Endothelial cell of umbilical vein (primary cell): ENCODE data around the gene GPR176. TPM values are rescaled to one million over a fixed set of nuclear protein-coding genes. Genes with fewer than 3 reads are reported as not detected.

ENCODE experiments used
- BruUV-seq: library from RNA; stranded (reverse); fragments of 400-500 nt; replicated peaks from 2 replicates; lab custom pipeline; 2021; lab: Mats Ljungman, UMichigan
- CTCF ChIA-PET: fragments of 300-600, 350-600 bp; sonication (Branson Sonifier 250); formaldehyde crosslinking; loops from one replicate; lab custom pipeline; 2021; ENCODE audit warnings: antibody characterized with exemption, inconsistent platforms; lab: Charles Lee
- POLR2A ChIA-PET: fragments of 300-600, 350-600 bp; sonication (Branson Sonifier 250); formaldehyde crosslinking; loops from one replicate; lab custom pipeline; 2021; ENCODE audit warnings: antibody characterized with exemption, inconsistent platforms; lab: Charles Lee
- DNase-seq: peaks from one replicate; pipeline ENCODE4 v3.0.0-alpha.2; 2011; ENCODE audit warnings: low read depth, low spot score
- FAIRE-seq: peaks from 2 replicates; lab custom pipeline; 2011; peaks lifted over from hg19 to GRCh38; lab: Jason Lieb, UNC
- H2AFZ ChIP-seq: 2 replicates; pipeline ENCODE4 v1.6.0; 2012; ENCODE audit warnings: low read depth, low read length, control low read depth, inconsistent platforms
- H3K27ac ChIP-seq: 2 replicates; pipeline ENCODE4 v1.5.1; 2011; ENCODE audit warnings: low read depth, mild to moderate bottlenecking, control low read depth, low read length, moderate library complexity; ENCODE audit not compliant: insufficient read depth
- H3K27me3 ChIP-seq, 2 experiments: 2 replicates each; pipeline versions ENCODE4 v1.6.0 to v1.6.1; 2011; ENCODE audit warnings: low read length in 2 of 2, mixed read lengths in 1 of 2; ENCODE audit not compliant: control insufficient read depth in 2 of 2, insufficient read depth in 2 of 2
- H3K36me3 ChIP-seq, 2 experiments: 2 replicates in 1 of 2; 3 replicates in 1 of 2; pipeline ENCODE4 v1.5.1; 2011; ENCODE audit warnings: low read length in 2 of 2, mild to moderate bottlenecking in 1 of 2, moderate library complexity in 1 of 2; ENCODE audit not compliant: control insufficient read depth in 2 of 2, insufficient read depth in 2 of 2; ENCODE audit errors: extremely low read depth in 1 of 2
- H3K4me1 ChIP-seq: 3 replicates; pipeline ENCODE4 v1.5.1; 2011; ENCODE audit warnings: mild to moderate bottlenecking, low read length; ENCODE audit not compliant: control insufficient read depth, insufficient read depth; ENCODE audit errors: extremely low read depth
- H3K4me2 ChIP-seq: 2 replicates; pipeline ENCODE4 v1.6.1; 2011; ENCODE audit warnings: low read length, control low read depth, mixed read lengths; ENCODE audit not compliant: insufficient read depth
- H3K4me3 ChIP-seq, 3 experiments: fragments of 200-600 bp in 1 of 3; sonication (generic), shearing (Covaris generic) in 1 of 3; replicated peaks in 1 of 3; 2 replicates each; pipeline ENCODE4 v1.5.1; 2011 to 2016; ENCODE audit warnings: control low read depth in 3 of 3, low read length in 3 of 3, mild to moderate bottlenecking in 2 of 3, inconsistent platforms in 1 of 3, low read depth in 1 of 3, moderate library complexity in 1 of 3; ENCODE audit not compliant: insufficient read depth in 1 of 3
- H3K79me2 ChIP-seq: 2 replicates; pipeline ENCODE4 v1.6.0; 2012; ENCODE audit warnings: low read length, inconsistent platforms; ENCODE audit not compliant: control insufficient read depth, insufficient read depth
- H3K9ac ChIP-seq: replicated peaks from 2 replicates; pipeline ENCODE3; 2011; ENCODE audit warnings: low read length, control low read depth; ENCODE audit not compliant: insufficient read depth; ENCODE audit errors: extremely low read depth
- H3K9me1 ChIP-seq: replicated peaks from 3 replicates; pipeline ENCODE4 v1.6.0; 2011; ENCODE audit warnings: mild to moderate bottlenecking, low read length; ENCODE audit not compliant: control insufficient read depth, insufficient read depth; ENCODE audit errors: extremely low read depth
- H3K9me3 ChIP-seq: replicated peaks from 2 replicates; pipeline ENCODE4 v1.5.1; 2012; ENCODE audit warnings: low read length, inconsistent platforms; ENCODE audit not compliant: control insufficient read depth, insufficient read depth
- H4K20me1 ChIP-seq: replicated peaks from 2 replicates; pipeline ENCODE3; 2011; ENCODE audit warnings: mild to moderate bottlenecking, low read length; ENCODE audit not compliant: control insufficient read depth, insufficient read depth; ENCODE audit errors: extremely low read depth
- EZH2 ChIP-seq: IDR thresholded peaks from 2 replicates; pipeline ENCODE4 v1.6.1; 2012; ENCODE audit warnings: borderline replicate concordance, low read depth, mild to moderate bottlenecking, moderate library complexity, low read length, inconsistent platforms; ENCODE audit not compliant: severe bottlenecking
- FOS ChIP-seq: IDR thresholded peaks from 2 replicates; pipeline ENCODE4 v1.6.1; 2011; ENCODE audit warnings: mild to moderate bottlenecking, low read length, moderate library complexity, borderline replicate concordance; ENCODE audit not compliant: insufficient read depth
- GATA2 ChIP-seq: IDR thresholded peaks from 2 replicates; pipeline ENCODE4 v1.7.0; 2011; ENCODE audit warnings: low read depth, mild to moderate bottlenecking, moderate library complexity, mixed read lengths, low read length; ENCODE audit not compliant: insufficient read length, insufficient read depth
- JUN ChIP-seq: IDR thresholded peaks from 2 replicates; pipeline ENCODE4 v1.6.1; 2011; ENCODE audit warnings: borderline replicate concordance, low read depth; ENCODE audit not compliant: insufficient read length, insufficient read depth
- MAX ChIP-seq: IDR thresholded peaks from 2 replicates; pipeline ENCODE4 v1.6.1; 2011; ENCODE audit not compliant: insufficient read depth, insufficient read length
- MYC ChIP-seq: IDR thresholded peaks from one replicate; pipeline ENCODE4 v1.6.1; 2011; ENCODE audit warnings: mild to moderate bottlenecking, low read depth, low read length
- POLR2A ChIP-seq: IDR thresholded peaks from 2 replicates; pipeline ENCODE4 v1.6.1; 2012; ENCODE audit warnings: low read depth, mild to moderate bottlenecking, control low read depth, low read length
- POLR2AphosphoS5 ChIP-seq: IDR thresholded peaks from 2 replicates; pipeline ENCODE4 v1.6.1; 2012; ENCODE audit warnings: low read depth, mild to moderate bottlenecking, control low read depth, low read length, moderate library complexity; ENCODE audit not compliant: insufficient read depth
- dilution Hi-C: fragments of 300-500 bp; cut with MboI; formaldehyde crosslinking; loops from one replicate; pipeline ENCODE4 v1.15.0; 2019; ENCODE audit warnings: low sequenced_read_pairs; ENCODE audit not compliant: extremely low pct_ligation_motif_present
- intact Hi-C: fragments of 100-400 bp; cut with micrococcal nuclease; formaldehyde crosslinking; loops from one replicate; pipeline ENCODE4 v1.10.0; 2022
- polyA plus RNA-seq, 4 experiments: library from polyadenylated mRNA; depleted of rRNA in 3 of 4; stranded (reverse) in 3 of 4; unstranded in 1 of 4; fragments of >200 nt; gene quantifications; 2 replicates each; pipeline versions ENCODE4 v1.2.1 to v1.2.3, GENCODE V29; 2011 to 2012; ENCODE audit warnings: missing spikeins in 1 of 4
- total RNA-seq: library from RNA; stranded (reverse); gene quantifications from 2 replicates; pipeline ENCODE4 v1.2.3, GENCODE V29; 2021
- TF ChIP-seq, protein P1 (sequence below), 2 donors: IDR thresholded peaks; 1 replicate in 1 of 2; 2 replicates in 1 of 2; pipeline ENCODE4 v1.5.1; 2011; ENCODE audit warnings: low read length in 2 of 2, mild to moderate bottlenecking in 2 of 2, moderate library complexity in 2 of 2, control low read depth in 1 of 2, inconsistent platforms in 1 of 2, low read depth in 1 of 2; ENCODE audit not compliant: insufficient read depth in 1 of 2; ENCODE audit errors: extremely low read depth in 1 of 2

Gene GPR176
- total and polyA plus RNA-seq, 2 donors (not counting 3 experiments of a cell fraction or from before 2014, with no cell fraction given) = 35.3 to 68.7 TPM

DNA sequence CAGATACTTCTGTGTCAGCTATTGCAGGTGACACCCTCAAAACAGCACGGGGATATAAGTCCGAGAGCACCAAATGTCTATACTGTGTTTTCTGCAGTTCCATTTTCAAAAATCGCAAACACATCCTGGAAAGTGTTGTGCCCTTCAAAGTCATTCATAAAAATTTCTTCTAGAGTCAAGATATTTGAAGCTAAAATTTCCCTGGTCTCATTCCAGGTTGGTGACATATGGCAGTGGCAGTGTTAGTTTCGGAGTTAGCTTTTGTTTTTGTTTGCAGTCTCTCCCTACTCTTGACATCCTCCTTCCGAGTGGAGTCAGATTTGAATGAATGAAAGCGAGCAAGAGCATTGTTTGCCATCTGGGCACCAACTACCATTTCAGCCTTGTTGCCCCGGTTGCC, 134.2 kb downstream of the GPR176 start:
- Histone ChIP-seq H2AFZ (no peak overlapping the region), H3K9ac (no peak overlapping the region), H3K27me3 (no peaks in the 10 kb centered on the region), H3K4me3 (no peak overlapping the region), H4K20me1 (no peaks in the 10 kb centered on the region), H3K9me3 (no peaks in the 10 kb centered on the region), H3K27ac (no peak overlapping the region), H3K4me1 (peaks cover 26% of the 10 kb centered on the region), H3K9me1 (no peaks in the 10 kb centered on the region), H3K79me2 (peaks cover 5% of the 10 kb centered on the region), H3K4me2 (no peak overlapping the region), H3K36me3 (no peaks in the 10 kb centered on the region)
- POLR2A ChIA-PET = no interaction called here
- TF ChIP-seq POLR2AphosphoS5 = no peak
- no peak for TF ChIP-seq MAX
- TF ChIP-seq, protein P1, sequence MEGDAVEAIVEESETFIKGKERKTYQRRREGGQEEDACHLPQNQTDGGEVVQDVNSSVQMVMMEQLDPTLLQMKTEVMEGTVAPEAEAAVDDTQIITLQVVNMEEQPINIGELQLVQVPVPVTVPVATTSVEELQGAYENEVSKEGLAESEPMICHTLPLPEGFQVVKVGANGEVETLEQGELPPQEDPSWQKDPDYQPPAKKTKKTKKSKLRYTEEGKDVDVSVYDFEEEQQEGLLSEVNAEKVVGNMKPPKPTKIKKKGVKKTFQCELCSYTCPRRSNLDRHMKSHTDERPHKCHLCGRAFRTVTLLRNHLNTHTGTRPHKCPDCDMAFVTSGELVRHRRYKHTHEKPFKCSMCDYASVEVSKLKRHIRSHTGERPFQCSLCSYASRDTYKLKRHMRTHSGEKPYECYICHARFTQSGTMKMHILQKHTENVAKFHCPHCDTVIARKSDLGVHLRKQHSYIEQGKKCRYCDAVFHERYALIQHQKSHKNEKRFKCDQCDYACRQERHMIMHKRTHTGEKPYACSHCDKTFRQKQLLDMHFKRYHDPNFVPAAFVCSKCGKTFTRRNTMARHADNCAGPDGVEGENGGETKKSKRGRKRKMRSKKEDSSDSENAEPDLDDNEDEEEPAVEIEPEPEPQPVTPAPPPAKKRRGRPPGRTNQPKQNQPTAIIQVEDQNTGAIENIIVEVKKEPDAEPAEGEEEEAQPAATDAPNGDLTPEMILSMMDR (IDR thresholded peaks at IDR 0.05; ENCODE audit: extremely low read depth in 1 of 2, insufficient read depth in 1 of 2, low read depth in 1 of 2, low read length in 2 of 2) = no peak
- TF ChIP-seq EZH2 = no peak
- no peak for TF ChIP-seq GATA2
- no peak for TF ChIP-seq POLR2A
- TF ChIP-seq MYC = no peak
- TF ChIP-seq FOS = no peak
- no peak for TF ChIP-seq JUN
- CTCF ChIA-PET = interaction anchor here (0.7 to 2.3 kb wide), 12 partner anchors 29 to 260 kb away, joined by 3 to 10 read pairs (median 4); partner anchors contain the start of gene EIF2AK4
- no peak for DNase-seq
- FAIRE-seq = no peak
- BruUV-seq = no TSS peak
- dilution Hi-C loops (no loop called here), intact Hi-C loops (loop anchor here (1.0 to 2.0 kb wide), 3 partner anchors 89 to 253 kb away; partner anchors contain the start of gene SRP14)
